Breast epithelium (tissue), 3 donors: ENCODE results near the gene EXOSC7.

Experiments used
- POLR2A ChIP-seq: fragments of 450-650 bp; IDR thresholded peaks from one replicate; pipeline ENCODE4 v1.6.1; 2016; ENCODE audit warnings: antibody characterized with exemption, mild to moderate bottlenecking, moderate library complexity
- POLR2AphosphoS5 ChIP-seq, 3 donors: sonication (generic); formaldehyde crosslinking; IDR thresholded peaks; one replicate each; pipeline ENCODE4 v1.6.1; 2017; ENCODE audit warnings: antibody characterized with exemption in 3 of 3

GRCh38 chr3:44992555-44993470 is 16.8 kb downstream of the EXOSC7 start:
- TF ChIP-seq POLR2A (no peak), POLR2AphosphoS5 (IDR thresholded peaks at IDR 0.05) (no peak)
